Right renal cortex interstitium (tissue), 3 donors: ENCODE measurements around the gene GPA33. TPM values are rescaled to one million over a fixed set of nuclear protein-coding genes. Genes with fewer than 3 reads are reported as not detected.

ENCODE experiments used
- DNase-seq, 3 donors: peaks; one replicate each; pipeline ENCODE4 v3.0.0-alpha.2; 2013; ENCODE audit warnings: low read depth in 3 of 3, low spot score in 2 of 3
- polyA plus RNA-seq, 3 donors: library from polyadenylated mRNA; unstranded; fragments of 120-200 nt; gene quantifications; one replicate each; pipeline ENCODE4 v1.2.1, GENCODE V29; 2013; ENCODE audit not compliant: insufficient read length in 3 of 3

The GPA33 gene
- 1 to 10 TPM; 1.1 to 1.8 (median 1.2) TPM for polyA plus RNA-seq

- no peak for DNase-seq
Measured at GRCh38 chr1:167090314-167090942, at the start of gene GPA33. GPA33 (minus strand) TSS chr1:167090377; CDS start chr1:167090287, 90 bp downstream.

GRCh38 chr1:167138703-167139102 lies 48.5 kb upstream of the GPA33 start:
- DNase-seq: no peak

- DNase-seq: no peak
Measured at GRCh38 chr1:167137793-167138510, 47.8 kb upstream of the GPA33 start.

GRCh38 chr1:167137332-167137781 lies 47.2 kb upstream of the GPA33 start:
- no peak for DNase-seq

GRCh38 chr1:167136806-167137205 lies 46.6 kb upstream of the GPA33 start:
- DNase-seq: no peak

GRCh38 chr1:167136191-167136614 lies 46.0 kb upstream of the GPA33 start:
- DNase-seq: no peak

- no peak for DNase-seq
Measured at GRCh38 chr1:167135281-167135840, 45.2 kb upstream of the GPA33 start.

GRCh38 chr1:167132301-167133010 lies 42.3 kb upstream of the GPA33 start:
- no peak for DNase-seq

- DNase-seq: no peak
Measured at GRCh38 chr1:167130829-167131510, 40.8 kb upstream of the GPA33 start.

- no peak for DNase-seq
Measured at GRCh38 chr1:167128261-167129227, 38.4 kb upstream of the GPA33 start.

GRCh38 chr1:167127661-167128060 lies 37.5 kb upstream of the GPA33 start:
- no peak for DNase-seq

- no peak for DNase-seq
Measured at GRCh38 chr1:167127236-167127635, 37.1 kb upstream of the GPA33 start.

GRCh38 chr1:167126811-167127210 lies 36.6 kb upstream of the GPA33 start:
- DNase-seq: no peak

- no peak for DNase-seq
Measured at GRCh38 chr1:167126317-167126716, 36.1 kb upstream of the GPA33 start.

- no peak for DNase-seq
Measured at GRCh38 chr1:167122568-167122967, 32.4 kb upstream of the GPA33 start.

GRCh38 chr1:167122121-167122480 lies 31.9 kb upstream of the GPA33 start:
- no peak for DNase-seq

- DNase-seq: no peak
Measured at GRCh38 chr1:167121375-167122120, 31.4 kb upstream of the GPA33 start.

- no peak for DNase-seq
Measured at GRCh38 chr1:167120899-167121298, 30.7 kb upstream of the GPA33 start.

- no peak for DNase-seq
Measured at GRCh38 chr1:167119696-167120095, 29.5 kb upstream of the GPA33 start.
